Measurements from ENCODE around the gene CHAD. TPM values are rescaled to one million over a fixed set of nuclear protein-coding genes. Genes with fewer than 3 reads are reported as not detected.

The CHAD gene
- total RNA-seq, 4 donors from 2014 or later = not detected

- no peaks in the 10 kb centered on the region for H3K9me3 ChIP-seq
- TF ChIP-seq CTCF (IDR thresholded peaks at IDR 0.05) (no peak), POLR2A (IDR thresholded peaks at IDR 0.05) (no peak), EP300 (IDR thresholded peaks at IDR 0.05) (no peak), POLR2AphosphoS5 (IDR thresholded peaks at IDR 0.05) (no peak)
- peaks cover 0 to 42% of the 10 kb centered on the region in 2 donors for H3K36me3 ChIP-seq
- no peak overlapping the region for H3K27ac ChIP-seq
- peaks cover 0 to 18% (median 12%) of the 10 kb centered on the region in 3 donors for H3K4me1 ChIP-seq
- no peak overlapping the region for H3K4me3 ChIP-seq
- H3K27me3 ChIP-seq = peaks cover 39% of the 10 kb centered on the region
- ATAC-seq = no peak
- WGBS, 2 donors (ENCODE audit: low coverage in 1 of 2) = 68 to 95% methylated on average over 5 to 9 of the region's 9 CpGs
Observed at GRCh38 chr17:50465635-50466034, 3.0 kb downstream of the CHAD start.

- Histone ChIP-seq H3K36me3 (peaks cover 0 to 43% of the 10 kb centered on the region in 2 donors), H3K4me3 (no peak overlapping the region), H3K27ac (no peak overlapping the region), H3K9me3 (no peaks in the 10 kb centered on the region), H3K27me3 (peaks cover 39% of the 10 kb centered on the region), H3K4me1 (peaks cover 0 to 18% (median 12%) of the 10 kb centered on the region in 3 donors)
- ATAC-seq = no peak
- no CpG with 5 or more reads among the region's 6 CpGs for WGBS, 2 donors (ENCODE audit: low coverage in 1 of 2)
- TF ChIP-seq CTCF (IDR thresholded peaks at IDR 0.05) (no peak), POLR2A (IDR thresholded peaks at IDR 0.05) (no peak), EP300 (IDR thresholded peaks at IDR 0.05) (no peak), POLR2AphosphoS5 (IDR thresholded peaks at IDR 0.05) (no peak)
Observed at GRCh38 chr17:50465171-50465570, 3.5 kb downstream of the CHAD start.

GRCh38 chr17:50464736-50465135 is 3.9 kb downstream of the CHAD start:
- 77% methylated on average over 3 of the region's 4 CpGs; no CpG with 5 or more reads in 1 of the 2 donors for WGBS, 2 donors (ENCODE audit: low coverage in 1 of 2)
- Histone ChIP-seq H3K27me3 (peaks cover 38% of the 10 kb centered on the region), H3K9me3 (no peaks in the 10 kb centered on the region), H3K4me3 (no peak overlapping the region), H3K27ac (no peak overlapping the region), H3K36me3 (peaks cover 0 to 43% of the 10 kb centered on the region in 2 donors), H3K4me1 (peaks cover 0 to 18% (median 12%) of the 10 kb centered on the region in 3 donors)
- TF ChIP-seq EP300 (IDR thresholded peaks at IDR 0.05) = no peak
- TF ChIP-seq POLR2AphosphoS5 (IDR thresholded peaks at IDR 0.05) = no peak
- TF ChIP-seq CTCF (IDR thresholded peaks at IDR 0.05) = no peak
- TF ChIP-seq POLR2A (IDR thresholded peaks at IDR 0.05) = no peak
- no peak for ATAC-seq

GRCh38 chr17:50464121-50464520 is 4.6 kb downstream of the CHAD start:
- no peak for ATAC-seq
- Histone ChIP-seq H3K4me3 (no peak overlapping the region), H3K27me3 (peaks cover 32% of the 10 kb centered on the region), H3K9me3 (no peaks in the 10 kb centered on the region), H3K36me3 (peaks cover 0 to 43% of the 10 kb centered on the region in 2 donors), H3K27ac (no peak overlapping the region), H3K4me1 (peaks cover 0 to 12% (median 10%) of the 10 kb centered on the region in 3 donors)
- TF ChIP-seq POLR2AphosphoS5 (IDR thresholded peaks at IDR 0.05) (no peak), EP300 (IDR thresholded peaks at IDR 0.05) (no peak), POLR2A (IDR thresholded peaks at IDR 0.05) (no peak), CTCF (IDR thresholded peaks at IDR 0.05) (no peak)
- 83 to 100% methylated on average over 2 of the region's 3 CpGs for WGBS, 2 donors (ENCODE audit: low coverage in 1 of 2)

GRCh38 chr17:50462446-50462845 is 6.2 kb downstream of the CHAD start:
- peaks cover 0 to 43% of the 10 kb centered on the region in 2 donors for H3K36me3 ChIP-seq
- WGBS, 2 donors (ENCODE audit: low coverage in 1 of 2) = 86% methylated on average over 2 of the region's 9 CpGs; no CpG with 5 or more reads in 1 of the 2 donors
- H3K27me3 ChIP-seq = peaks cover 15% of the 10 kb centered on the region
- no peak overlapping the region for H3K4me3 ChIP-seq
- no peaks in the 10 kb centered on the region for H3K4me1 ChIP-seq
- no peaks in the 10 kb centered on the region for H3K9me3 ChIP-seq
- H3K27ac ChIP-seq = no peak overlapping the region
- ATAC-seq = no peak
- TF ChIP-seq POLR2A (IDR thresholded peaks at IDR 0.05) (no peak), CTCF (IDR thresholded peaks at IDR 0.05) (no peak), EP300 (IDR thresholded peaks at IDR 0.05) (no peak), POLR2AphosphoS5 (IDR thresholded peaks at IDR 0.05) (no peak)

Data from gastroesophageal sphincter (tissue), 4 donors.